GM21526 (cell line): ENCODE results near the gene IRX4.

Experiments used
- ATAC-seq: cut with Tn5 transposase; IDR thresholded peaks from one replicate; pipeline ENCODE4 v1.9.1; 2021; ENCODE audit warnings: moderate library complexity; ENCODE audit not compliant: unreplicated experiment, low FRiP score

IRX4 gene

GRCh38 chr5:1842004-1842819 lies 40.5 kb downstream of the IRX4 start:
- no peak for ATAC-seq

- no peak for ATAC-seq
These were observed 41.8 kb downstream of the IRX4 start for GRCh38 chr5:1840741-1841521.

DNA sequence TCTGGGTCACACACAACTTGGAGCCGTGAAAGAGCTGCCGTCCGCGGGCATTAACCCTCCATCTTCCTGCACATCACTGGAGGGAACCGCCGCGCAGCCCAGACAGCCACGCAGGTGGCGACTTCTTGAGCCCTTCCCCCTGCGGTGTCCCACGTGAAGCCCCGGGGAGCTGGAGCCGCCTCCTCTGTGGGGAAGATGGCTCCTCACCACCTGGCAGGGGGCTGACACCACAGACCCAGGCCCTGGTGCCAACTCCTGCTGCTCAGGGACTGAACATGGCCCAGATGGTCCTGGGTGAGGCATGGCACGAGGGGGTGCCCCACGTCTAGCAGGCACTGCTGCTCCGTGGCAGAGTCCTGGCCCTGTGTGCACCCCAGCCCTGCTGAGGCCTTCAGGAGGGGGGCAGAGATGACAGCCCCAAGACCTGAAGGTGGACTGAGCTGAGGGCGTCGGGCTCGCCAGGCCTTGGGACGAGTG lies 42.6 kb downstream of the IRX4 start:
- no peak for ATAC-seq

GRCh38 chr5:1838013-1838412 lies 44.7 kb downstream of the IRX4 start:
- no peak for ATAC-seq

- ATAC-seq: no peak
These were observed 45.5 kb downstream of the IRX4 start for GRCh38 chr5:1836891-1837880.

- ATAC-seq: no peak
These were observed 46.4 kb downstream of the IRX4 start for GRCh38 chr5:1836176-1836890.

- ATAC-seq: no peak
These were observed 47.3 kb downstream of the IRX4 start for GRCh38 chr5:1835431-1835830.

DNA sequence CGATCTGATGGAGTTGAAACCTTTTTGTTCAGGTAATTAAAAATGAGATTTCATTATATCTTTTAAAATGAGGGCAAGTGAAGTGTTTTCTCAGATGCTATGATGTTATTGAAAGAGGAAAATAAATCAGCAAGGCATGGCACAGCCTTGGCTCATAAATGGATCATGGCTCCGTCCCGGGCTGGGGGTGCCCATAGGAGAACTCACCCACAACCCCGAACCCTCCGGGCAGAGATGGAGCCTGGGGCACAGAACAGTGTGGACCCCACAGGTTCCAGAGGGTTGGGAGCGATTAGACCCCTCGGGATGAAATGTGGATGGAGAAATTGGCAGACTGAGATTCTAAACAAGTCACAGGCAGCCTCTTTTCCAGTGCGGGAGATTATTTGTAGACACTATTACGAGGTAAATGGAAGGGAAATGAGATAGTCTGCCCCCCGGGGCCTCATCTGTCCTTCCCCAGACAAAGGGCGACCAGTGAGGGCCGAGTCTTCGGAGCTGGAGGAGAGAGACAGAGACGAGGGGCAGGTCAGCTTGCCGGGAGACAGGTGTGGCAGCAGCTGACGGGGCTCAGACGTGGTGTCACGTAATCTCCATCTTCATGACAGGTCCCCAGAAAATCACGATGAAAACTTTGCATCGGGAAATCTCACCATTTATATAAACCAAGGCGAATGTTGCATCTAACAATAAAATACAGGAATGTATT lies 47.9 kb downstream of the IRX4 start:
- ATAC-seq: no peak

GRCh38 chr5:1834022-1834551 lies 48.6 kb downstream of the IRX4 start:
- ATAC-seq: no peak

DNA sequence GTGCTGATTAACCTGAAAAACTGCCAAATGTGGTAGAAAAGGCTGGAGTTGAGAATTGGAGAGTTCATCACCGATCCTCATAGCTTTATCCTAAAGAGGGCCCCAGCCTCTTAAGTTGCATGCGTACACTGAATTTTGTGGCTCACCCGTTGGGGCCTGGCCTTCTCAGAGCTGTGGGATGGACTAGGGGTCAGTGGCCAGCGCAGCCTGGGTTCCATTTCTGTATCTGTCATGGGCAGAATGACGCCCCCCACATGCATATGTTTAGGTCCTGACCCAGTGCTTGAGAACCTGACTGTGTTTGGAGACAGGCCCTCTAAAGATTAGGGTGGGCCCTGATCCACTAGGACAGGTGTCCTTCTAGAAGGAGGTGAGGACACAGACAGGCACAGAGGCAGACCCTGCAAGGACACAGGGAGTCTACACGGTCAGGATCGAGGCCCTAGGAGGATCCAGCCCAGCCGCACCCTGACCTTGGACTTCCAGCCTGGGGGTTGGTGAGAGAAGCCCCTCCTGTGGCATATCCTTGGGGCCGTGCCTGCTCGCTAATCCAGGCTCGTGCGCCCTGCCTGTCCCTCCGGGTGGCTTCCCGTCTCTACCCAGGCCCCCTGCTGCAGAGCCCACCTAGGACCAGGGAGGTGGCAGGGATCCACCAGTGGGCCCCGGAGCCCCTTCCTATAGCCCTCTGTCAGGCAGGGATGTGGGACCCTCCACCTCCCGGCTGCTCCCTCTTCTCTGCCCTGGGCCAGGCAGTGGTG lies 49.3 kb downstream of the IRX4 start:
- ATAC-seq: no peak

- ATAC-seq: no peak
These were observed 50.0 kb downstream of the IRX4 start for GRCh38 chr5:1832511-1833250.

DNA sequence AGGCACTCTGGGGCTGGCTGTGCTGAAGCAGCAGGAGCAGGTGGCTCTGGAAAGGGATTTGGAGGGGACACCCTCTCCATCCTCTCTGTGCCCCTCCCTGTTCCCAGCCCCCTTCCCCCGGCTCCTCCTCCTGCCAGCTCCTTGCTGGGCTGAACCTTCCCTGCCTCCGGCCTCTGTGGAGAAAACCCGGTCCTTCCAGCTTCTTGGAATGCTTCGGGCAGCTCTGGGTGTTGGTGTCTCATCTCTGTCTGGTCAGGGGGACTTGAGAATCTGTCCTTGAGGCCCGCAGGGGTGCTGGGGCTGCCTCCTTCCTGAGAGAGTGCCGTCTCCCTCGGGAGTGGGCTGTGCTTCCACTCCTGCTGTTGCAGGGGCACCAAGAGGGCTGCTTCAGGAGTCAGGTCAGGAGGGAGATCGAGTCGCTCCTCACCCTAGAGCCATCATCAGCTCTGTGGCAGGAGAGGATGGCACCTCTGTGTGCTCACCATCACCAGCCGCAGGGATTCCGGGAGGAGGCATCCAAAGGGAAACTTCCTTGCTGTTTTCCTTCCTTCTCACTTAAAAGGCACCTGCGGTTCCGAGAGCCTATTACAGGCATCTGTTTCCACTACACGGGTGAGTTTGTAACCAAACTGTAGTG lies 50.9 kb downstream of the IRX4 start:
- ATAC-seq: no peak

- ATAC-seq: no peak
These were observed 51.5 kb downstream of the IRX4 start for GRCh38 chr5:1831257-1831656.

DNA sequence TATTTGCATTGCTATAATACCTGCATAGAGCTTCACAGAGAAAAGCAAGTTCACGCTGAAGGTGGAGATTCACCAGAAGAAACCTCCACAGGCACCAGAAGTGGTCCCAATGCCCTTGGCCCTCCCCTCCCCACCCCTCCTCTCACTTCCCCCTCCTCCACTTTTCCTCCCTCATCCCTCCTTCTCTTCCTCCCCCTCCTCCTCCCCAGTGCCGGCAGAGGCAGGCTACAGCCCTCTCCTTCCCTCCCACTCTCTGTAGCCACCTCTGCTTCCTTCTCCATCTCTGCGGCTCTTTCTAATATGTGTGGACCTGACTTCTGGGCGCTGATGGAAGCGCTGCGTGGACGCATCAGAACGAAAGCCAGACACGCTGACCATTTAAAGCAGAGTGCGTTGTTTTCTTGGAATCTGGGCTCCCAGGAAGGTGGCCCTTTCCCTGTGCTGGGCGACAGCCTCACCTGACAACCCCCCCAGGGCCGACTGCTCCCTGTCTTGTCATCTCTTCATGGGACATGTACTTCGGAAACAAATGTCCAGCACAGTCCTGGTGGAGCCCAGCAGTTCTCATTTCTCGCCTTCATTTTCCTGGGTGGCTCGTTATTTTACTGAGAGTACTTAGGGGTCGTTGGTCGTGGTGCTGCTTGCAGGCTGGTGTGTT lies 52.0 kb downstream of the IRX4 start:
- ATAC-seq: no peak

DNA sequence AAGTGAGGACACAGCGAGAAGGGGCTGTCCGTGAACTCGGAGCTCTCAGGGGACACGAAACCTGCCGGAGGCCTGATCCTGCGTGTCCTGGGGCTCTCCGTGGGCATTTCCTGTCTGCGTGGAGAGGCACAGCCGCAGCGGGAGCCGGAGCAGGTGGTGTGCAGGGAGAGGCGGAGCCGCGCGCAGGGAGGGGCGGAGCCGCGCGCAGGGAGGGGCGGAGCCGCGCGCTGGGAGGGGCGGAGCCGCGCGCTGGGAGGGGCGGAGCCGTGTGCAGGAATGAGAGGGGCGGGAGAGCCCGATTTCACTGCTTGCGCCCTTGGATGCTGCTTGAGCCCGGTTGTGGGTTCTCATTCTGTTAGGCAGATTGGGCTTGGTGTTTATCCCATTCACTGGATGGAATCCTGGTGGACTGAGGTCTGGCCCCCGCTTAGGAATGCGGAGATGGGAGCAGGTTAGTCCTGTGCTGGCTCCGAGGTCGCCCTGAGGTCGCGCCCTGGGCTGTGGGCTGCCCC lies 54.8 kb downstream of the IRX4 start:
- no peak for ATAC-seq
